ENCODE data around the gene KLF9.

Gene KLF9

GRCh38 chr9:70420441-70421271, 6.2 kb upstream of the KLF9 start (continued):
- TF ChIP-seq ZBTB26 (tag by site-specific recombination; optimal IDR thresholded peaks at IDR 0.05) (peak; percentile 36), KLF9 (tag by site-specific recombination; IDR thresholded peaks at IDR 0.05; ENCODE audit: low read depth) (peak; percentile 40; the same call in 1 of the 2 replicates), ZNF510 (tag by site-specific recombination; IDR thresholded peaks at IDR 0.05; ENCODE audit: insufficient replicate concordance) (no peak)

GRCh38 chr9:70419556-70420440, 5.3 kb upstream of the KLF9 start:
- no peaks in the 10 kb centered on the region for H3K36me3 ChIP-seq (ENCODE audit: control insufficient read depth in 2 of 2, insufficient read depth in 1 of 2, low read length in 2 of 2)
- peak overlapping the region; percentile 100 for H3K27ac ChIP-seq (ENCODE audit: extremely low read depth, low read depth, low read length)
- peak overlapping the region; percentile 60 for H3K4me3 ChIP-seq (ENCODE audit: low read depth, low read length)
- CTCF ChIA-PET, result interaction anchor here (1.4 to 3.7 kb wide), 2 partner anchors 180 to 182 kb away, joined by 5 to 18 read pairs; no protein-coding TSS in a partner anchor
- H3K9me3 ChIP-seq (ENCODE audit: control insufficient read depth, insufficient read depth, low read depth, low read length), result no peaks in the 10 kb centered on the region
- POLR2A ChIA-PET, result interaction anchor here (0.6 to 4.6 kb wide), 23 partner anchors 8 to 181 kb away, joined by 3 to 127 read pairs (median 6); no protein-coding TSS in a partner anchor
- peaks cover 8% of the 10 kb centered on the region for H3K4me1 ChIP-seq (ENCODE audit: control insufficient read depth, insufficient read depth, low read length)
- TF ChIP-seq ZNF37A (tag by site-specific recombination; IDR thresholded peaks at IDR 0.05), result no peak
- TF ChIP-seq ZXDB (tag by site-specific recombination; IDR thresholded peaks at IDR 0.05), result no peak
- TF ChIP-seq ZBTB8A (tag by site-specific recombination; IDR thresholded peaks at IDR 0.05), result peak; percentile 93
- peak; percentile 94 for TF ChIP-seq ZNF600 (tag by site-specific recombination; IDR thresholded peaks at IDR 0.05)
- TF ChIP-seq ZFHX2 (tag by site-specific recombination; conservative IDR thresholded peaks at IDR 0.05), result peak; percentile 83
- TF ChIP-seq, protein P1, sequence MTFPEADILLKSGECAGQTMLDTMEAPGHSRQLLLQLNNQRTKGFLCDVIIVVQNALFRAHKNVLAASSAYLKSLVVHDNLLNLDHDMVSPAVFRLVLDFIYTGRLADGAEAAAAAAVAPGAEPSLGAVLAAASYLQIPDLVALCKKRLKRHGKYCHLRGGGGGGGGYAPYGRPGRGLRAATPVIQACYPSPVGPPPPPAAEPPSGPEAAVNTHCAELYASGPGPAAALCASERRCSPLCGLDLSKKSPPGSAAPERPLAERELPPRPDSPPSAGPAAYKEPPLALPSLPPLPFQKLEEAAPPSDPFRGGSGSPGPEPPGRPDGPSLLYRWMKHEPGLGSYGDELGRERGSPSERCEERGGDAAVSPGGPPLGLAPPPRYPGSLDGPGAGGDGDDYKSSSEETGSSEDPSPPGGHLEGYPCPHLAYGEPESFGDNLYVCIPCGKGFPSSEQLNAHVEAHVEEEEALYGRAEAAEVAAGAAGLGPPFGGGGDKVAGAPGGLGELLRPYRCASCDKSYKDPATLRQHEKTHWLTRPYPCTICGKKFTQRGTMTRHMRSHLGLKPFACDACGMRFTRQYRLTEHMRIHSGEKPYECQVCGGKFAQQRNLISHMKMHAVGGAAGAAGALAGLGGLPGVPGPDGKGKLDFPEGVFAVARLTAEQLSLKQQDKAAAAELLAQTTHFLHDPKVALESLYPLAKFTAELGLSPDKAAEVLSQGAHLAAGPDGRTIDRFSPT (tag by site-specific recombination; IDR thresholded peaks at IDR 0.05), result peak; percentile 46; the same call in 1 of the 2 replicates
- no peak for TF ChIP-seq ZNF132 (tag by site-specific recombination; IDR thresholded peaks at IDR 0.05; ENCODE audit: borderline replicate concordance)
- no peak for TF ChIP-seq ZNF302 (tag by site-specific recombination; IDR thresholded peaks at IDR 0.05; ENCODE audit: low read depth)
- TF ChIP-seq, protein P2, sequence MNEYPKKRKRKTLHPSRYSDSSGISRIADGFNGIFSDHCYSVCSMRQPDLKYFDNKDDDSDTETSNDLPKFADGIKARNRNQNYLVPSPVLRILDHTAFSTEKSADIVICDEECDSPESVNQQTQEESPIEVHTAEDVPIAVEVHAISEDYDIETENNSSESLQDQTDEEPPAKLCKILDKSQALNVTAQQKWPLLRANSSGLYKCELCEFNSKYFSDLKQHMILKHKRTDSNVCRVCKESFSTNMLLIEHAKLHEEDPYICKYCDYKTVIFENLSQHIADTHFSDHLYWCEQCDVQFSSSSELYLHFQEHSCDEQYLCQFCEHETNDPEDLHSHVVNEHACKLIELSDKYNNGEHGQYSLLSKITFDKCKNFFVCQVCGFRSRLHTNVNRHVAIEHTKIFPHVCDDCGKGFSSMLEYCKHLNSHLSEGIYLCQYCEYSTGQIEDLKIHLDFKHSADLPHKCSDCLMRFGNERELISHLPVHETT (tag by site-specific recombination; IDR thresholded peaks at IDR 0.05), result peak; percentile 23; the same call in 1 of the 2 replicates
- peak; percentile 93 for TF ChIP-seq ZEB2 (tag by site-specific recombination; IDR thresholded peaks at IDR 0.05)
- peak; percentile 4; the same call in 1 of the 2 replicates for TF ChIP-seq EGR2 (tag by site-specific recombination; IDR thresholded peaks at IDR 0.05; ENCODE audit: low read depth)
- peak; percentile 76 for TF ChIP-seq ZBTB20 (tag by site-specific recombination; IDR thresholded peaks at IDR 0.05)
- no peak for TF ChIP-seq ZNF138 (tag by site-specific recombination; IDR thresholded peaks at IDR 0.05; ENCODE audit: borderline replicate concordance)
- TF ChIP-seq SCRT1 (tag by site-specific recombination; IDR thresholded peaks at IDR 0.05; ENCODE audit: borderline replicate concordance), result no peak
- no peak for TF ChIP-seq MEIS1 (CRISPR knock-in tag; IDR thresholded peaks at IDR 0.05; ENCODE audit: borderline replicate concordance)
- TF ChIP-seq, protein P3, sequence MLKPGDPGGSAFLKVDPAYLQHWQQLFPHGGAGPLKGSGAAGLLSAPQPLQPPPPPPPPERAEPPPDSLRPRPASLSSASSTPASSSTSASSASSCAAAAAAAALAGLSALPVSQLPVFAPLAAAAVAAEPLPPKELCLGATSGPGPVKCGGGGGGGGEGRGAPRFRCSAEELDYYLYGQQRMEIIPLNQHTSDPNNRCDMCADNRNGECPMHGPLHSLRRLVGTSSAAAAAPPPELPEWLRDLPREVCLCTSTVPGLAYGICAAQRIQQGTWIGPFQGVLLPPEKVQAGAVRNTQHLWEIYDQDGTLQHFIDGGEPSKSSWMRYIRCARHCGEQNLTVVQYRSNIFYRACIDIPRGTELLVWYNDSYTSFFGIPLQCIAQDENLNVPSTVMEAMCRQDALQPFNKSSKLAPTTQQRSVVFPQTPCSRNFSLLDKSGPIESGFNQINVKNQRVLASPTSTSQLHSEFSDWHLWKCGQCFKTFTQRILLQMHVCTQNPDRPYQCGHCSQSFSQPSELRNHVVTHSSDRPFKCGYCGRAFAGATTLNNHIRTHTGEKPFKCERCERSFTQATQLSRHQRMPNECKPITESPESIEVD (tag by site-specific recombination; IDR thresholded peaks at IDR 0.05), result no peak
- peak; percentile 69; the same call in 1 of the 2 replicates for TF ChIP-seq ZNF837 (tag by site-specific recombination; IDR thresholded peaks at IDR 0.05)
- peak; percentile 88 for TF ChIP-seq GLIS1 (tag by site-specific recombination; IDR thresholded peaks at IDR 0.05)
- TF ChIP-seq, protein P4, sequence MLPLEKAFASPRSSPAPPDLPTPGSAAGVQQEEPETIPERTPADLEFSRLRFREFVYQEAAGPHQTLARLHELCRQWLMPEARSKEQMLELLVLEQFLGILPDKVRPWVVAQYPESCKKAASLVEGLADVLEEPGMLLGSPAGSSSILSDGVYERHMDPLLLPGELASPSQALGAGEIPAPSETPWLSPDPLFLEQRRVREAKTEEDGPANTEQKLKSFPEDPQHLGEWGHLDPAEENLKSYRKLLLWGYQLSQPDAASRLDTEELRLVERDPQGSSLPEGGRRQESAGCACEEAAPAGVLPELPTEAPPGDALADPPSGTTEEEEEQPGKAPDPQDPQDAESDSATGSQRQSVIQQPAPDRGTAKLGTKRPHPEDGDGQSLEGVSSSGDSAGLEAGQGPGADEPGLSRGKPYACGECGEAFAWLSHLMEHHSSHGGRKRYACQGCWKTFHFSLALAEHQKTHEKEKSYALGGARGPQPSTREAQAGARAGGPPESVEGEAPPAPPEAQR (tag by site-specific recombination; IDR thresholded peaks at IDR 0.05), result no peak
- TF ChIP-seq ZNF394 (tag by site-specific recombination; IDR thresholded peaks at IDR 0.05; ENCODE audit: borderline replicate concordance), result peak; percentile 50
- TF ChIP-seq ZNF670 (tag by site-specific recombination; IDR thresholded peaks at IDR 0.05; ENCODE audit: low read depth), result no peak

Data from HEK293 (cell line).